Measurements from ENCODE around the gene PKD2. TPM values are rescaled to one million over a fixed set of nuclear protein-coding genes. Genes with fewer than 3 reads are reported as not detected.

PKD2 gene
- total and polyA plus RNA-seq, 2 of the 13 experiments (the other 11 are each of a cell fraction or from before 2014, with no cell fraction given) = 5.6 to 9.1 TPM

DNA sequence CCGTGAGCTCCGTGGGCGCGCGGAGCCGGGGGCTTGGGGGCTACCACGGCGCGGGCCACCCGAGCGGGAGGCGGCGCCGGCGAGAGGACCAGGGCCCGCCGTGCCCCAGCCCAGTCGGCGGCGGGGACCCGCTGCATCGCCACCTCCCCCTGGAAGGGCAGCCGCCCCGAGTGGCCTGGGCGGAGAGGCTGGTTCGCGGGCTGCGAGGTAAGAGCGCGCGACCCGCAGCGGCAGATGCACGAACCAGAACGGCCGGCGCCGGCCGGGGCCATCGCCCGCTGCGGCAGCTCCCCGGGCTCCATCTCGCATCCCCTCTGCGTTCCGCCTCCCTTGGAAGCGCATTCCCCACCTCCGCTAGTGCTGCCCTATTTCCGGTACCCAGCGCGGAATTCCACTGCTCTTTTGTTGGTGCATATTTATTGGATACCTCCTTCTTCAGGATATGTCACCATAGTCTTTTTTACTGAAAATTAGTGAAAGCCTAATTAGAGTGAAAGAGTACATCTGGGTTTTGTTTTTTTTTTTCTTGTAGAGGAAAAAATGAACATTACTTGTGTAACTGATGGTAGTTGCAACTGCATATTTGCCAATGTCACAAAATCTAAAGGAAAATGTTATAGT lies 797 bp downstream of the PKD2 start (continued):
- TF ChIP-seq, protein P1, sequence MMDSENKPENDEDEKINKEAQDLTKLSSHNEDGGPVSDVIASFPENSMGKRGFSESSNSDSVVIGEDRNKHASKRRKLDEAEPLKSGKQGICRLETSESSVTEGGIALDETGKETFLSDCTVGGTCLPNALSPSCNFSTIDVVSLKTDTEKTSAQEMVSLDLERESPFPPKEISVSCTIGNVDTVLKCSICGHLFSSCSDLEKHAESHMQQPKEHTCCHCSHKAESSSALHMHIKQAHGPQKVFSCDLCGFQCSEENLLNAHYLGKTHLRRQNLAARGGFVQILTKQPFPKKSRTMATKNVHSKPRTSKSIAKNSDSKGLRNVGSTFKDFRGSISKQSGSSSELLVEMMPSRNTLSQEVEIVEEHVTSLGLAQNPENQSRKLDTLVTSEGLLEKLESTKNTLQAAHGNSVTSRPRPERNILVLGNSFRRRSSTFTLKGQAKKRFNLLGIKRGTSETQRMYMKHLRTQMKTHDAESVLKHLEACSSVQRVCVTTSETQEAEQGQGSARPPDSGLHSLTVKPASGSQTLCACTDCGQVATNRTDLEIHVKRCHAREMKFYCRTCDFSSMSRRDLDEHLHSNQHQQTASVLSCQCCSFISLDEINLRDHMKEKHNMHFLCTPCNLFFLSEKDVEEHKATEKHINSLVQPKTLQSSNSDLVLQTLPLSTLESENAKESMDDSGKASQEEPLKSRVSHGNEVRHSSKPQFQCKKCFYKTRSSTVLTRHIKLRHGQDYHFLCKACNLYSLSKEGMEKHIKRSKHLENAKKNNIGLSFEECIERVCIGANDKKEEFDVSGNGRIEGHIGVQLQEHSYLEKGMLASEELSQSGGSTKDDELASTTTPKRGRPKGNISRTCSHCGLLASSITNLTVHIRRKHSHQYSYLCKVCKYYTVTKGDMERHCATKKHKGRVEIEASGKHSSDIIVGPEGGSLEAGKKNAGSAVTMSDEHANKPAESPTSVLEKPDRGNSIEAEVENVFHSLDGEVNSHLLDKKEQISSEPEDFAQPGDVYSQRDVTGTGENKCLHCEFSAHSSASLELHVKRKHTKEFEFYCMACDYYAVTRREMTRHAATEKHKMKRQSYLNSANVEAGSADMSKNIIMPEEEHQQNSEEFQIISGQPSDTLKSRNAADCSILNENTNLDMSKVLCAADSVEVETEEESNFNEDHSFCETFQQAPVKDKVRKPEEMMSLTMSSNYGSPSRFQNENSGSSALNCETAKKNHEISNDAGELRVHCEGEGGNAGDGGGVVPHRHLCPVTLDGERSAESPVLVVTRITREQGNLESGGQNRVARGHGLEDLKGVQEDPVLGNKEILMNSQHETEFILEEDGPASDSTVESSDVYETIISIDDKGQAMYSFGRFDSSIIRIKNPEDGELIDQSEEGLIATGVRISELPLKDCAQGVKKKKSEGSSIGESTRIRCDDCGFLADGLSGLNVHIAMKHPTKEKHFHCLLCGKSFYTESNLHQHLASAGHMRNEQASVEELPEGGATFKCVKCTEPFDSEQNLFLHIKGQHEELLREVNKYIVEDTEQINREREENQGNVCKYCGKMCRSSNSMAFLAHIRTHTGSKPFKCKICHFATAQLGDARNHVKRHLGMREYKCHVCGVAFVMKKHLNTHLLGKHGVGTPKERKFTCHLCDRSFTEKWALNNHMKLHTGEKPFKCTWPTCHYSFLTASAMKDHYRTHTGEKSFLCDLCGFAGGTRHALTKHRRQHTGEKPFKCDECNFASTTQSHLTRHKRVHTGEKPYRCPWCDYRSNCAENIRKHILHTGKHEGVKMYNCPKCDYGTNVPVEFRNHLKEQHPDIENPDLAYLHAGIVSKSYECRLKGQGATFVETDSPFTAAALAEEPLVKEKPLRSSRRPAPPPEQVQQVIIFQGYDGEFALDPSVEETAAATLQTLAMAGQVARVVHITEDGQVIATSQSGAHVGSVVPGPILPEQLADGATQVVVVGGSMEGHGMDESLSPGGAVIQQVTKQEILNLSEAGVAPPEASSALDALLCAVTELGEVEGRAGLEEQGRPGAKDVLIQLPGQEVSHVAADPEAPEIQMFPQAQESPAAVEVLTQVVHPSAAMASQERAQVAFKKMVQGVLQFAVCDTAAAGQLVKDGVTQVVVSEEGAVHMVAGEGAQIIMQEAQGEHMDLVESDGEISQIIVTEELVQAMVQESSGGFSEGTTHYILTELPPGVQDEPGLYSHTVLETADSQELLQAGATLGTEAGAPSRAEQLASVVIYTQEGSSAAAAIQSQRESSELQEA (CRISPR knock-in tag; IDR thresholded peaks at IDR 0.05; ENCODE audit: not compliant biosample characterization) = no peak
- TF ChIP-seq ARID2 (CRISPR knock-in tag; IDR thresholded peaks at IDR 0.05; ENCODE audit: borderline replicate concordance) = no peak
- no peak for TF ChIP-seq KDM5A (IDR thresholded peaks at IDR 0.05; ENCODE audit: borderline replicate concordance, low read length)
- peak; percentile 29; the same call in 1 of the 2 replicates for TF ChIP-seq GABPA (IDR thresholded peaks at IDR 0.05; ENCODE audit: low read depth, low read length)
- peak; percentile 50; the same call in 1 of the 2 replicates for TF ChIP-seq GABPA (CRISPR knock-in tag; IDR thresholded peaks at IDR 0.05; ENCODE audit: low read depth)
- TF ChIP-seq, protein P2, sequence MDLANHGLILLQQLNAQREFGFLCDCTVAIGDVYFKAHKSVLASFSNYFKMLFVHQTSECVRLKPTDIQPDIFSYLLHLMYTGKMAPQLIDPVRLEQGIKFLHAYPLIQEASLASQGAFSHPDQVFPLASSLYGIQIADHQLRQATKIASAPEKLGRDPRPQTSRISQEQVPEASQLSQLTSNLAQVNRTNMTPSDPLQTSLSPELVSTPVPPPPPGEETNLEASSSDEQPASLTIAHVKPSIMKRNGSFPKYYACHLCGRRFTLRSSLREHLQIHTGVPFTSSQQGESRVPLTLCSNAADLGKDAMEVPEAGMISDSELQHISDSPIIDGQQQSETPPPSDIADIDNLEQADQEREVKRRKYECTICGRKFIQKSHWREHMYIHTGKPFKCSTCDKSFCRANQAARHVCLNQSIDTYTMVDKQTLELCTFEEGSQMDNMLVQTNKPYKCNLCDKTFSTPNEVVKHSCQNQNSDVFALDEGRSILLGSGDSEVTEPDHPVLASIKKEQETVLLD (CRISPR knock-in tag; IDR thresholded peaks at IDR 0.05; ENCODE audit: low read depth) = no peak
- TF ChIP-seq ZNF224 (CRISPR knock-in tag; IDR thresholded peaks at IDR 0.05) = no peak
- TF ChIP-seq HNRNPLL (IDR thresholded peaks at IDR 0.05; ENCODE audit: low read depth, low read length, poor library complexity, severe bottlenecking) = peak; percentile 76
- no peak for TF ChIP-seq HMG20B (CRISPR knock-in tag; conservative IDR thresholded peaks at IDR 0.05)
- TF ChIP-seq CBFB (CRISPR knock-in tag; IDR thresholded peaks at IDR 0.05) = no peak
- TF ChIP-seq RBFOX2 (IDR thresholded peaks at IDR 0.05; ENCODE audit: low read depth, low read length) = peak; percentile 70
- TF ChIP-seq, protein P3, sequence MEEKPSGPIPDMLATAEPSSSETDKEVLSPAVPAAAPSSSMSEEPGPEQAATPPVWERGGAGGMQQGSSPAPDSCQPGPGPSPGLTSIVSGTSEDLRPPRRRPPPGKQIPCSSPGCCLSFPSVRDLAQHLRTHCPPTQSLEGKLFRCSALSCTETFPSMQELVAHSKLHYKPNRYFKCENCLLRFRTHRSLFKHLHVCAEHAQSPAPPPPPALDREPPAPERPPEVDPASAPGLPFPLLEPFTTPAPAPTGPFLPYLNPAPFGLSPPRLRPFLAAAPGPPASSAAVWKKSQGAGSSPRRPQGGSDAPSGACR (CRISPR knock-in tag; IDR thresholded peaks at IDR 0.05) = no peak
- TF ChIP-seq, protein P4, sequence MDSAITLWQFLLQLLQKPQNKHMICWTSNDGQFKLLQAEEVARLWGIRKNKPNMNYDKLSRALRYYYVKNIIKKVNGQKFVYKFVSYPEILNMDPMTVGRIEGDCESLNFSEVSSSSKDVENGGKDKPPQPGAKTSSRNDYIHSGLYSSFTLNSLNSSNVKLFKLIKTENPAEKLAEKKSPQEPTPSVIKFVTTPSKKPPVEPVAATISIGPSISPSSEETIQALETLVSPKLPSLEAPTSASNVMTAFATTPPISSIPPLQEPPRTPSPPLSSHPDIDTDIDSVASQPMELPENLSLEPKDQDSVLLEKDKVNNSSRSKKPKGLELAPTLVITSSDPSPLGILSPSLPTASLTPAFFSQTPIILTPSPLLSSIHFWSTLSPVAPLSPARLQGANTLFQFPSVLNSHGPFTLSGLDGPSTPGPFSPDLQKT (CRISPR knock-in tag; IDR thresholded peaks at IDR 0.05; ENCODE audit: borderline replicate concordance) = no peak
- TF ChIP-seq SUZ12 (IDR thresholded peaks at IDR 0.05; ENCODE audit: low read depth, low read length) = no peak
- TF ChIP-seq ASH2L (IDR thresholded peaks at IDR 0.05; ENCODE audit: insufficient read length, low read depth, low read length) = peak; percentile 47
- no peak for TF ChIP-seq KDM4B (CRISPR knock-in tag; IDR thresholded peaks at IDR 0.05)
- no peak for TF ChIP-seq HOXA7 (CRISPR knock-in tag; IDR thresholded peaks at IDR 0.05)
- TF ChIP-seq NCOA2 (CRISPR knock-in tag; IDR thresholded peaks at IDR 0.05) = no peak

Data from HepG2 (cell line).